GM18520 (cell line): Measurements from ENCODE around the gene HHLA2.
"Not testable (repeated sequence)": the region's sequence is repeated elsewhere in the genome, so short reads cannot be mapped to it uniquely, and the experiment has no call there.

ENCODE experiments used
- ATAC-seq: cut with Tn5 transposase; IDR thresholded peaks from one replicate; pipeline ENCODE4 v1.9.1; 2021; ENCODE audit not compliant: unreplicated experiment

HHLA2 gene

GRCh38 chr3:108296239-108296638 lies at the start of gene HHLA2:
TSS of gene HHLA2 (plus strand) at chr3:108296548. CDS start at chr3:108351814, 55,266 bp downstream.
- peak; percentile 42 for ATAC-seq

- no peak for ATAC-seq
Measured at GRCh38 chr3:108250626-108251025, 45.7 kb upstream of the HHLA2 start.

GRCh38 chr3:108251265-108251664 lies 45.1 kb upstream of the HHLA2 start:
- no peak for ATAC-seq

- ATAC-seq, result no peak
Measured at GRCh38 chr3:108251844-108252243, 44.5 kb upstream of the HHLA2 start.

GRCh38 chr3:108255131-108255530 lies 41.2 kb upstream of the HHLA2 start:
- no peak for ATAC-seq

- not testable (repeated sequence) for ATAC-seq
Measured at GRCh38 chr3:108264534-108265298, 31.6 kb upstream of the HHLA2 start.

GRCh38 chr3:108268235-108268634 lies 28.1 kb upstream of the HHLA2 start:
- not testable (repeated sequence) for ATAC-seq

- no peak for ATAC-seq
Measured at GRCh38 chr3:108271626-108272025, 24.7 kb upstream of the HHLA2 start.

GRCh38 chr3:108279066-108279465 lies 17.3 kb upstream of the HHLA2 start:
- not testable (repeated sequence) for ATAC-seq

GRCh38 chr3:108280476-108280875 lies 15.9 kb upstream of the HHLA2 start:
- ATAC-seq, result no peak

GRCh38 chr3:108281670-108282069 lies 14.7 kb upstream of the HHLA2 start:
- no peak for ATAC-seq

GRCh38 chr3:108283006-108283405 lies 13.3 kb upstream of the HHLA2 start:
- no peak for ATAC-seq

GRCh38 chr3:108283989-108284388 lies 12.4 kb upstream of the HHLA2 start:
- no peak for ATAC-seq

- no peak for ATAC-seq
Measured at GRCh38 chr3:108285176-108285575, 11.2 kb upstream of the HHLA2 start.

- ATAC-seq, result peak; percentile 50
Measured at GRCh38 chr3:108287146-108287545, 9.2 kb upstream of the HHLA2 start.

- not testable (repeated sequence) for ATAC-seq
Measured at GRCh38 chr3:108288193-108288592, 8.2 kb upstream of the HHLA2 start.

GRCh38 chr3:108289159-108289558 lies 7.2 kb upstream of the HHLA2 start:
- no peak for ATAC-seq

- no peak for ATAC-seq
Measured at GRCh38 chr3:108292450-108292849, 3.9 kb upstream of the HHLA2 start.

GRCh38 chr3:108292905-108293328 lies 3.4 kb upstream of the HHLA2 start:
- peak; percentile 52 for ATAC-seq

GRCh38 chr3:108293858-108294257 lies 2.5 kb upstream of the HHLA2 start:
- peak; percentile 61 for ATAC-seq

GRCh38 chr3:108295421-108296175 lies 750 bp upstream of the HHLA2 start:
- no peak for ATAC-seq

- no peak for ATAC-seq
Measured at GRCh38 chr3:108297647-108298046, 1.3 kb downstream of the HHLA2 start.
